Left lung (tissue), 10 donors: ENCODE measurements around the gene TMPRSS2. TPM values are rescaled to one million over a fixed set of nuclear protein-coding genes. Genes with fewer than 3 reads are reported as not detected.

ENCODE experiments used
- ATAC-seq: fragments of 200-7000 bp; cut with Tn5 transposase; one replicate; pipeline ENCODE4 v1.9.1; 2020; ENCODE audit warnings: moderate library complexity
- DNase-seq, 4 donors: peaks; one replicate each; pipeline ENCODE4 v3.0.0-alpha.2; 2013 to 2020
- H3K27ac ChIP-seq, 2 donors: fragments of 200-600 bp; sonication (generic) in 1 of 2; one replicate each; pipeline versions ENCODE4 v1.5.0 to v1.8.0; 2020 to 2021
- H3K27me3 ChIP-seq, 2 donors: fragments of 200-600 bp; sonication (generic) in 1 of 2; one replicate each; pipeline versions ENCODE4 v1.5.0 to v1.8.0; 2020 to 2021
- H3K36me3 ChIP-seq, 2 donors: fragments of 200-600 bp; sonication (generic) in 1 of 2; one replicate each; pipeline versions ENCODE4 v1.5.0 to v1.8.0; 2020 to 2021
- H3K4me1 ChIP-seq, 2 donors: fragments of 200-600 bp; one replicate each; pipeline ENCODE4 v1.8.0; 2021
- H3K4me3 ChIP-seq, 2 donors: fragments of 200-600 bp; sonication (generic) in 1 of 2; one replicate each; pipeline versions ENCODE4 v1.5.0 to v1.8.0; 2020 to 2021; ENCODE audit warnings: mild to moderate bottlenecking in 1 of 2
- H3K9me3 ChIP-seq, 2 donors: fragments of 200-600 bp; sonication (generic) in 1 of 2; one replicate each; pipeline versions ENCODE4 v1.5.0 to v1.8.0; 2020 to 2021
- intact Hi-C, 2 donors: fragments of 100-400 bp; cut with DNase I; formaldehyde crosslinking; loops; one replicate each; pipeline versions ENCODE4 v1.11.2 to v1.14.2; 2022
- polyA plus RNA-seq, 6 donors: library from polyadenylated mRNA; unstranded; fragments of 120-200 nt; gene quantifications; one replicate each; pipeline ENCODE4 v1.2.1, GENCODE V29; 2013; ENCODE audit not compliant: insufficient read length in 6 of 6
- total RNA-seq, 2 donors: library from RNA; stranded (reverse); fragmentation: NEBNext Ultra II Directional; extraction: Animal tissue kit (Norgen Biotek cat#: 25700); gene quantifications; one replicate each; pipeline ENCODE4 v1.2.1, GENCODE V29; 2021
- TF ChIP-seq, protein P1 (sequence below), 2 donors: fragments of 200-600 bp; sonication (generic) in 1 of 2; IDR thresholded peaks; one replicate each; pipeline versions ENCODE4 v1.5.0 to v1.8.0; 2021; ENCODE audit warnings: antibody characterized with exemption in 2 of 2
- donor health status: DM: no; HTN: yes; CAD: no.
- donor health status: DM: no; HTN: no; CAD: no.

Gene TMPRSS2
- total and polyA plus RNA-seq, 8 donors, result 38.2 to 137 (median 52.7) TPM

DNA sequence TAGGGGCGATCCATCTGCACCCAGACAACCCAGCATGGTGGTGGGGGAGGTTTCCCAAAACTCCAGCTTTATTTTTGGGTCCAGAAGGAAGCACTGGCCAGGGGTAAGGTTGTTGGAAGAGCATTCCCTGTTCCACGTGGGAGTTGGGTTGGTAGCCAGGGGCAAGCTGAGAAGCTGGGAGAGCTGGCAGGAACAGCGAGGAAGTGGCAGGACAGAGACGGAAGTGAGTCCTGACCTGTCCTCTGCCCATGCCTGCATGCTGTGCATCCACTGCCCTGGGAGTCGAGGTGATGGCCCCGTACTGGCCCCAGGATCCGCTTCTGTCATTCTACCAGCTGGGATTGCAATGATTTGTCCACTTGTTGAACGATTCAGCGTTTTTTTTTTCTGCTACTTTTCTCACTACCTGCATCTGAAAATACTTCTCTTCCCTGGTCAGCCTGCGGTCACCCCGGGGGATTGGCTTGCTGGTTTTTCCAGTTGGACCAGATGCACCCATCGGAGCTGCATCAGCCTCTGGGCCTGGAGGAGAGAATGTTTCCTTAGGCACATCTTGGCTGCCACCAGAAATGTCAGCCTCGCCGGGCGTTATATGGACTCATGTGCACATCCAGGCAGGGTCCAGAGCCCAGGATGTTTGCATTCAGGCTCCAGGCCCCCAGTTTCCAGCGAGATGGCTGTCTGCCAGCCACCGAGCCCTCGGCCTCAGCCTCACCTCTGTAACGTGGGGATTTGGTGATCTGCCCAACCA, 28.3 kb upstream of the TMPRSS2 start:
- peak; percentile 91 for ATAC-seq
- H3K4me3 ChIP-seq, result no peak overlapping the region
- intact Hi-C loops, result no loop called here
- TF ChIP-seq, protein P1, sequence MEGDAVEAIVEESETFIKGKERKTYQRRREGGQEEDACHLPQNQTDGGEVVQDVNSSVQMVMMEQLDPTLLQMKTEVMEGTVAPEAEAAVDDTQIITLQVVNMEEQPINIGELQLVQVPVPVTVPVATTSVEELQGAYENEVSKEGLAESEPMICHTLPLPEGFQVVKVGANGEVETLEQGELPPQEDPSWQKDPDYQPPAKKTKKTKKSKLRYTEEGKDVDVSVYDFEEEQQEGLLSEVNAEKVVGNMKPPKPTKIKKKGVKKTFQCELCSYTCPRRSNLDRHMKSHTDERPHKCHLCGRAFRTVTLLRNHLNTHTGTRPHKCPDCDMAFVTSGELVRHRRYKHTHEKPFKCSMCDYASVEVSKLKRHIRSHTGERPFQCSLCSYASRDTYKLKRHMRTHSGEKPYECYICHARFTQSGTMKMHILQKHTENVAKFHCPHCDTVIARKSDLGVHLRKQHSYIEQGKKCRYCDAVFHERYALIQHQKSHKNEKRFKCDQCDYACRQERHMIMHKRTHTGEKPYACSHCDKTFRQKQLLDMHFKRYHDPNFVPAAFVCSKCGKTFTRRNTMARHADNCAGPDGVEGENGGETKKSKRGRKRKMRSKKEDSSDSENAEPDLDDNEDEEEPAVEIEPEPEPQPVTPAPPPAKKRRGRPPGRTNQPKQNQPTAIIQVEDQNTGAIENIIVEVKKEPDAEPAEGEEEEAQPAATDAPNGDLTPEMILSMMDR (IDR thresholded peaks at IDR 0.05), result no peak
- H3K4me1 ChIP-seq, result no peaks in the 10 kb centered on the region
- DNase-seq, result peak in 2 of 4 donors; percentile 58 to 68
- H3K9me3 ChIP-seq, result no peaks in the 10 kb centered on the region
- H3K36me3 ChIP-seq, result no peaks in the 10 kb centered on the region
- peak overlapping the region in 1 of 2 donors; percentile 13 for H3K27ac ChIP-seq
- peaks cover 0 to 20% of the 10 kb centered on the region in 2 donors for H3K27me3 ChIP-seq

DNA sequence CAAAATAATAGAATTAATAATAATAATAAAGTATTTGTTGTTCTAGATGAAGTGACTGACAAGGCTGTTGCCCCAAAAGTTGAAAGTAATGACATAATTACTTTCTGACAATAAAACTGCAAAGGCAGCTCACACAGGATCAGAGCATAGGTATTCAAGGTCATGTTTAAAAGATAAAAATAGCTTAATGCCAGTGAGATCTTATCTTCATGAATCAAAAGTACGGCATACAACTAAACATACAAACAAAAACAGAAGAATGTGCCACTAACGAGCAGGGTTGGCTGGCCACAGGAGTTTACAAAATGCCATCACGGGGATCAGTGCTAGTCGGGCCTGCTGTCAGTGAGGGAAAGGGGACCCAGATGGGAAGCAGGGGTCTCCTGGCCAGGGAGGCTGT, 22.4 kb upstream of the TMPRSS2 start:
- no peak for ATAC-seq
- H3K27ac ChIP-seq, result no peak overlapping the region
- no peaks in the 10 kb centered on the region for H3K9me3 ChIP-seq
- no peak for DNase-seq
- H3K27me3 ChIP-seq, result no peaks in the 10 kb centered on the region
- TF ChIP-seq, protein P1 (IDR thresholded peaks at IDR 0.05), result no peak
- no peaks in the 10 kb centered on the region for H3K36me3 ChIP-seq
- intact Hi-C loops, result no loop called here
- H3K4me1 ChIP-seq, result no peaks in the 10 kb centered on the region
- H3K4me3 ChIP-seq, result no peak overlapping the region

DNA sequence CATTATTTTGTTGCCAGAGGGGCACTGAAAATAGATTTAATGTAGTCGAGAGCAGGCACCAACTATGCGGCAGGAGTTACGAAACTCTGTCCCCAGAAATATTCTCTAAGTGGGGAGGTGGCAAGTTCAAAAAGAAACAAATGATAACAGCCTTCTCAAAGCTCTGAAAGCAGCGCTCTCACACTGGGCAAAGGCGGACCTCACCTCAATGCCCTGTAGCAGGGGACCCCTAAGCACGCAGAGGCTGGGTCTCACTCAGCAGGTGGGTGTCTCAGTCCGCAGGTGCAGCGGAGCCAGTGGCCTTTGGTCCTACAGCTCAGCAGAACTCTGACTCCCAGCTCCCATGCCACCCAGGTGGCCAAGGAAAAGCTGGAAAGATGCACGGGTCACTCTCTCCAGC, 21.8 kb upstream of the TMPRSS2 start:
- no peak overlapping the region for H3K27ac ChIP-seq
- ATAC-seq, result peak; percentile 85

DNA sequence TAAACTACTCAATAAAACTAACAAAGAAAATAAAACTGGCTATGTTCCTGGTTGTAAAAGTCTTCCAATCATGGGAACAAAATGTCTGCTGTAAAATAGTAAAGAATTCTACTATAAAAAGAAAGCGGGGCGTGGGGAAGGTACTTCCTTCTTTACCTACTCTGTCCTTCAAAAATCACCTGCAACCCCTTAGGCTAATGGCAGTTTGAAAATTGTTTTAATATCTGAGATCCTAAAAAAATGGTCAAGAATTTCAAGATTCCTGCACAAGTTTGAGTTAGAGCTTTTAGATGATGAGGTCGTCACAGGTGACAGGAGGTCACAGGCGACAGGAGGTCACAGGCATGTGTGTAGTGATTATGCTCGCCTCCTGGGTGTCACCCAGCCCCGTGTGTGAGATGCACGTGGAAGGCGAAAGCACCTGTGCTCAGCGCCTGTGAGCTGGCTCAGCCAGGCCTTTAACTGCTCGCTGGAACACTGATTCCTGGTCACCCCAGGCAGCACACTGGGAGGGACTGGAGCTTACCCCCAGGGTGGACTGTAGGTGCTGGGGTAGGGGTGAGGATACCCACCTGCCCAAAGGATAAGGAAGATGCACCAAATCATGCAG, 18.6 kb upstream of the TMPRSS2 start:
- ATAC-seq (no peak), DNase-seq (no peak)
- intact Hi-C loops, result no loop called here
- H3K4me3 ChIP-seq, result no peak overlapping the region
- no peaks in the 10 kb centered on the region for H3K27me3 ChIP-seq
- no peaks in the 10 kb centered on the region for H3K4me1 ChIP-seq
- no peaks in the 10 kb centered on the region for H3K36me3 ChIP-seq
- H3K9me3 ChIP-seq, result no peaks in the 10 kb centered on the region
- H3K27ac ChIP-seq, result no peak overlapping the region
- TF ChIP-seq, protein P1 (IDR thresholded peaks at IDR 0.05), result no peak

More for the DNA sequence above, 21.8 kb upstream of the TMPRSS2 start:
- Histone ChIP-seq H3K27me3 (no peaks in the 10 kb centered on the region), H3K4me3 (no peak overlapping the region), H3K36me3 (no peaks in the 10 kb centered on the region), H3K9me3 (no peaks in the 10 kb centered on the region), H3K4me1 (no peaks in the 10 kb centered on the region)
- TF ChIP-seq, protein P1 (IDR thresholded peaks at IDR 0.05), result no peak
- intact Hi-C loops, result no loop called here
- no peak for DNase-seq

DNA sequence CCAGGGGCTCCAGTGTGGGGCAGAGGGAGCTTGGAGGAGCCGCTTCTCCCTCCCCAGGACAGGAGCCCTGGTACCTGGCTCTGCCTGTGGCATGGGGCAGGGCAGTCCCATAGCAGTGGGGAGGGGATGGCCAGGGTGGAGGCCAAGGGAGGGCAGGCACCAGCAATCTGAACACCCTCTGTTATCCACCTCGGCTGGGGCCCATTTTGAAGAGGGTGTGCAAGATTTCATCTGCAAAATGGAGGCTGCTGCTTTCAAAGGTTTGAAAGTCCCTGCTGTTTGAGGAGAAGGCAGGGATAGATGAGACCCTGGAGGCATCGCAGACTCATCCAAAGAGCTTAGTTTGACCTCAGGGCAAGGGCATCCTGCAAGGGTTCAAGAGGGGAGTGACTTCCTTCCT, 15.2 kb upstream of the TMPRSS2 start:
- TF ChIP-seq, protein P1 (IDR thresholded peaks at IDR 0.05), result no peak
- Histone ChIP-seq H3K27me3 (no peaks in the 10 kb centered on the region), H3K4me3 (no peak overlapping the region), H3K9me3 (no peaks in the 10 kb centered on the region), H3K4me1 (no peaks in the 10 kb centered on the region), H3K27ac (no peak overlapping the region), H3K36me3 (no peaks in the 10 kb centered on the region)
- ATAC-seq (no peak), DNase-seq (no peak)
- intact Hi-C loops, result no loop called here
